ENCODE data around the gene TSHR. TPM values are rescaled to one million over a fixed set of nuclear protein-coding genes. Genes with fewer than 3 reads are reported as not detected.

Gene TSHR
- total and polyA plus RNA-seq, 2 of the 4 experiments (the other 2 are of a cell fraction): not detected

DNA sequence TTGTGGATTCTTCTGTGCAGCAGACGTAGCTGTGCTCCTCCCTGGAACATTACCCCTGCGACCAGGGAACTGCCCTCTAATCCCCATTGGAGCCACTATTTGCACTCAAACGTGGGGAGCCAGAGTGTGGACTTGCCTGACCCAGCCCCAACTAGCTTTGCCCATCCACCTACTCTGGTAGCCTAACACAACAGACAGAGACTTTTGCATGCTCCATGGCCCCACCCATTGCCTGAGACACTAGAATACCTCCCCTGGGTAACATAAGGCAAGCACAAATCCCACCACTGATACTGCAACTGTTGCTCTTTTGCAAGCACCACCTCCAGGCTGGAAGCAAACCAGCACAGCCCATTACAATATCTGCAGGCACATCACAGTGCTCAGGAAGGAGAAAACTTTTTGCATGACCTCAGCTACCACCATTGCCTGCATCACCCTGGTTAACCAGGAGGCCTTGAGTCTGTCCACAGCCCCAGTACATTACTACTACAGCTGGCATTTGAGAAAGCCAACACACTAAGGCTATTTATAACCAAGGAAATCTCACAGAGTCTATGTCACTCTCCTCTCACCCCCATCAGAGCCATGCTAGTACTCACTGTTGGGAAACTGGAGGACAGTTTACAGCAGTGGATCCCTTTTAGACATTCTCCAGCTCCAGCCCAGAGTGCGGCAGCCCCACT, 28.9 kb upstream of the TSHR start:
- Histone ChIP-seq H4K8ac (ENCODE audit: low read depth in 2 of 2, low read length in 2 of 2) (peak overlapping the region in 1 of 2 experiments; percentile 69; a peak in 3 of 4 replicates), H4K5ac (ENCODE audit: low read depth, low read length) (peak overlapping the region; percentile 15; the same call in 1 of the 2 replicates), H2BK5ac (ENCODE audit: low read depth, low read length, poor library complexity, severe bottlenecking) (peak overlapping the region; percentile 49), H3K18ac (ENCODE audit: low read depth, low read length) (no peak overlapping the region; the same call in 1 of the 2 replicates), H3K9me3 (ENCODE audit: control insufficient read depth, insufficient read depth, low read length) (peaks cover 6% of the 10 kb centered on the region; the same call in 1 of the 2 replicates), H3K4me1 (ENCODE audit: control insufficient read depth, insufficient read depth, low read length) (peaks cover 11% of the 10 kb centered on the region), H2BK120ac (ENCODE audit: low read depth, low read length) (peak overlapping the region; percentile 58; the same call in 1 of the 2 replicates), H3K27ac (ENCODE audit: insufficient read depth, low read length) (no peak overlapping the region), H3K14ac (replicated peaks; ENCODE audit: low read depth, low read length) (peak overlapping the region; percentile 43; the same call in 1 of the 2 replicates), H3K4me3 (ENCODE audit: insufficient read depth, low read depth, low read length) (no peak overlapping the region), H2AK5ac (ENCODE audit: low read depth, low read length) (peak overlapping the region; percentile 53; the same call in 1 of the 2 replicates), H2AK9ac (replicated peaks; ENCODE audit: low read depth, low read length, poor library complexity) (peak overlapping the region; percentile 56), H3K23ac (ENCODE audit: low read depth, low read length) (peak overlapping the region; percentile 40; the same call in 1 of the 2 replicates), H3K79me1 (ENCODE audit: low read depth in 1 of 2, low read length in 2 of 2) (peaks cover 19 to 46% of the 10 kb centered on the region in 2 experiments), H3K36me3 (ENCODE audit: control insufficient read depth, insufficient read depth, low read length) (no peaks in the 10 kb centered on the region), H2AFZ (replicated peaks; ENCODE audit: low read length, poor library complexity) (peak overlapping the region; percentile 75), H4K91ac (ENCODE audit: insufficient read depth, low read depth, low read length) (peak overlapping the region; percentile 9; the same call in 1 of the 2 replicates), H4K20me1 (ENCODE audit: insufficient read depth, low read length) (no peaks in the 10 kb centered on the region), H3K9ac (ENCODE audit: low read depth, low read length) (no peak overlapping the region), H3K56ac (ENCODE audit: extremely low read depth, insufficient read depth, low read length) (no peak overlapping the region), H2BK15ac (ENCODE audit: low read depth, low read length) (no peak overlapping the region), H3K27me3 (ENCODE audit: control insufficient read depth, insufficient read depth, low read length) (no peaks in the 10 kb centered on the region), H2BK20ac (ENCODE audit: low read depth, low read length) (peak overlapping the region; percentile 57; the same call in 1 of the 2 replicates), H3K4ac (ENCODE audit: low read depth, low read length) (peak overlapping the region; percentile 50; the same call in 1 of the 2 replicates), H3K9me1 (ENCODE audit: insufficient read depth, low read length) (peaks cover 22% of the 10 kb centered on the region), H3K4me2 (ENCODE audit: low read depth, low read length) (peak overlapping the region; percentile 4; the same call in 1 of the 2 replicates)
- TF ChIP-seq FOS (IDR thresholded peaks at IDR 0.05; ENCODE audit: low read depth, low read length) (no peak), MAZ (IDR thresholded peaks at IDR 0.05; ENCODE audit: borderline replicate concordance, low read depth, low read length) (peak; percentile 56; the same call in 1 of the 2 replicates), RCOR1 (IDR thresholded peaks at IDR 0.05; ENCODE audit: insufficient replicate concordance, low read length) (no peak), CHD1 (IDR thresholded peaks at IDR 0.05; ENCODE audit: low read depth, low read length) (no peak), CEBPB (IDR thresholded peaks at IDR 0.05; ENCODE audit: low read depth, low read length) (peak; percentile 50; the same call in 1 of the 2 replicates), NFE2L2 (IDR thresholded peaks at IDR 0.05; ENCODE audit: low read depth, low read length) (no peak)
- dilution Hi-C loops (cut with HindIII; ENCODE audit: low sequenced_read_pairs, unreplicated experiment) (no loop called here), in situ Hi-C loops (cut with MboI; ENCODE audit: low sequenced_read_pairs) (no loop called here), intact Hi-C loops (cut with micrococcal nuclease) (no loop called here)
- no TSS peak for BruUV-seq (replicated peaks)
- POLR2A ChIA-PET (ENCODE audit: unreplicated experiment): no interaction called here
- peak; percentile 90 for DNase-seq
- 92% methylated on average over 2 of the region's 4 CpGs; no CpG with 5 or more reads in 1 of the 2 experiments for WGBS, 2 experiments (ENCODE audit: extremely low coverage in 2 of 2, insufficient read length in 1 of 2)
- CTCF ChIA-PET: no interaction called here
- peak; percentile 76 for ATAC-seq (ENCODE audit: low read depth)
